Lower leg skin (tissue), 3 donors: ENCODE results near the gene MYRF.

ENCODE experiments used
- POLR2A ChIP-seq, 2 donors: fragments of 450-650 bp; IDR thresholded peaks; one replicate each; pipeline ENCODE4 v1.6.1; 2016 to 2017; ENCODE audit warnings: antibody characterized with exemption in 2 of 2, mild to moderate bottlenecking in 1 of 2, moderate library complexity in 1 of 2
- TF ChIP-seq, protein P1 (sequence below), 3 donors: fragments of 450-650 bp; IDR thresholded peaks; one replicate each; pipeline ENCODE4 v1.5.1; 2016; ENCODE audit warnings: antibody characterized with exemption in 3 of 3, mild to moderate bottlenecking in 3 of 3, moderate library complexity in 2 of 3

DNA sequence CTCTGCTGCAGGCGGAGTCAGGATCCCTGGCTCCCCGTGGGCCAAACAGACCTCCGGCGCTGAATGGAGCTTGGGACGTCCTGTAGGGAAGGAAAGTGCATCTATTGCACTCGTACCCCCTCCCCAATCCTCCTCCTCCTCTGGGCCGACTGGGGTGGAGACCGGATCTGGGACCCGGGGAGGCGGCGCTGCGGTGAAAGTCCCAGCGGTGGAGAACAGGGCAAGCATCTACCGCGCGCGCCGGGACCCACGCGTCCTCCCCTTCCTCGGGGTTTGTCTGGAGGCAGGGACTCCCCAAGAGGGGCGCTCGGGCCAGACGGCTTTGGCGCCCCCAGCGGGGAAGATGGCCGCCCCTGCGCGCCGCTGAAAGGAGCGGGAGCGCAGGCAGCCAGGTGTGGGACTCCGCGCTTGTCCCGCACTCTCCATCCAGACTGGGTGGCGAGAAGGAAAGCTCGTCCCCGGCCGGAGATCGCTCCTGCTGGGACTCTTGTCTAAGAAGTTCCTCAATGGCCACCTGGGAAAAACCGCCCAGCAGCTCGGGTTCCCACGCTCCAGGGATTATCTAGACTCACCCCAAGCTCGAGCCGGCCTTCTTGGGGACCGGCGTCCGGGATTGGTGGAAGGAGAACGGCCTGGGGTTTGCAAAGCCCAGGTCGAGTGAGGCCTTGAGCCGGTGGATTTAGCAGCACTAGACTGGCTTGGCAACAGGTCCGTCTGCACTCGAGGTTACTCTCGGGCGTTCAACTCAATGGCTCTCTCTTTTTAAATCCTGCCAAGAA is 76.4 kb downstream of the MYRF start:
- TF ChIP-seq, protein P1, sequence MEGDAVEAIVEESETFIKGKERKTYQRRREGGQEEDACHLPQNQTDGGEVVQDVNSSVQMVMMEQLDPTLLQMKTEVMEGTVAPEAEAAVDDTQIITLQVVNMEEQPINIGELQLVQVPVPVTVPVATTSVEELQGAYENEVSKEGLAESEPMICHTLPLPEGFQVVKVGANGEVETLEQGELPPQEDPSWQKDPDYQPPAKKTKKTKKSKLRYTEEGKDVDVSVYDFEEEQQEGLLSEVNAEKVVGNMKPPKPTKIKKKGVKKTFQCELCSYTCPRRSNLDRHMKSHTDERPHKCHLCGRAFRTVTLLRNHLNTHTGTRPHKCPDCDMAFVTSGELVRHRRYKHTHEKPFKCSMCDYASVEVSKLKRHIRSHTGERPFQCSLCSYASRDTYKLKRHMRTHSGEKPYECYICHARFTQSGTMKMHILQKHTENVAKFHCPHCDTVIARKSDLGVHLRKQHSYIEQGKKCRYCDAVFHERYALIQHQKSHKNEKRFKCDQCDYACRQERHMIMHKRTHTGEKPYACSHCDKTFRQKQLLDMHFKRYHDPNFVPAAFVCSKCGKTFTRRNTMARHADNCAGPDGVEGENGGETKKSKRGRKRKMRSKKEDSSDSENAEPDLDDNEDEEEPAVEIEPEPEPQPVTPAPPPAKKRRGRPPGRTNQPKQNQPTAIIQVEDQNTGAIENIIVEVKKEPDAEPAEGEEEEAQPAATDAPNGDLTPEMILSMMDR (IDR thresholded peaks at IDR 0.05): no peak
- TF ChIP-seq POLR2A (IDR thresholded peaks at IDR 0.05): no peak
